Stimulated activated CD4-positive, alpha-beta T cell treated with anti-CD3 and anti-CD28 coated beads, Interleukin-4, amount 100 ng/mL, for 4 hours (primary cell): ENCODE data around the gene ZNF775.

Experiments
- DNase-seq, 2 experiments: peaks; one replicate each; pipeline ENCODE4 v3.0.0-alpha.2; 2020

Gene ZNF775

GRCh38 chr7:150402671-150403321 is 23.7 kb downstream of the ZNF775 start:
- no peak for DNase-seq

GRCh38 chr7:150403376-150404171 is 24.4 kb downstream of the ZNF775 start:
- DNase-seq = no peak

GRCh38 chr7:150404172-150404804 is 25.2 kb downstream of the ZNF775 start:
- DNase-seq = no peak

- peak; percentile 66 to 70 for DNase-seq
These were observed 25.9 kb downstream of the ZNF775 start for GRCh38 chr7:150404805-150405583.

GRCh38 chr7:150405584-150406311 is 26.6 kb downstream of the ZNF775 start:
- no peak for DNase-seq

- no peak for DNase-seq
These were observed 27.1 kb downstream of the ZNF775 start for GRCh38 chr7:150406312-150406566.

- DNase-seq = peak in 1 of 2 experiments; percentile 26
These were observed 27.7 kb downstream of the ZNF775 start for GRCh38 chr7:150406567-150407421.

GRCh38 chr7:150407588-150408392 is 28.7 kb downstream of the ZNF775 start:
- no peak for DNase-seq

GRCh38 chr7:150408393-150409299 is 29.5 kb downstream of the ZNF775 start:
- no peak for DNase-seq

- no peak for DNase-seq
These were observed 30.3 kb downstream of the ZNF775 start for GRCh38 chr7:150409300-150410030.

- DNase-seq = no peak
These were observed 31.0 kb downstream of the ZNF775 start for GRCh38 chr7:150410131-150410530.

- no peak for DNase-seq
These were observed 31.7 kb downstream of the ZNF775 start for GRCh38 chr7:150410680-150411346.

- DNase-seq = no peak
These were observed 32.5 kb downstream of the ZNF775 start for GRCh38 chr7:150411606-150412005.

- no peak for DNase-seq
These were observed 32.9 kb downstream of the ZNF775 start for GRCh38 chr7:150412016-150412415.

GRCh38 chr7:150412518-150413488 is 33.7 kb downstream of the ZNF775 start:
- DNase-seq = no peak

GRCh38 chr7:150413640-150414081 is 34.5 kb downstream of the ZNF775 start:
- DNase-seq = no peak
